Spleen (tissue), 7 donors: ENCODE results near the gene LHFPL3.

Source experiments
- CTCF ChIP-seq, 11 experiments: fragments of 200-600 bp in 7 of 11; fragments of 450-650 bp in 4 of 11; sonication (generic) in 4 of 11; IDR thresholded peaks in 8 of 11; conservative IDR thresholded peaks in 3 of 11; 1 replicate in 7 of 11; 2 replicates in 4 of 11; pipeline versions ENCODE4 v1.4.0 to v1.8.0; 2016 to 2021; ENCODE audit warnings: antibody characterized with exemption in 11 of 11, inconsistent platforms in 4 of 11, mild to moderate bottlenecking in 1 of 11
- POLR2A ChIP-seq, 3 donors: fragments of 450-650 bp; IDR thresholded peaks; one replicate each; pipeline ENCODE4 v1.5.1; 2017; ENCODE audit warnings: antibody characterized with exemption in 3 of 3, mild to moderate bottlenecking in 1 of 3
- POLR2AphosphoS5 ChIP-seq, 3 donors: sonication (generic); formaldehyde crosslinking; IDR thresholded peaks; one replicate each; pipeline ENCODE4 v1.5.1; 2017; ENCODE audit warnings: antibody characterized with exemption in 3 of 3
- donor health status: DM: no; HTN: no; CAD: no; lungs with moderate emphysema.
- donor health status: DM: no; HTN: no; CAD: no.
- donor health status: DM: no; HTN: no; CAD: no.

- TF ChIP-seq CTCF (IDR thresholded peaks at IDR 0.05 in 8 of 11, conservative IDR thresholded peaks at IDR 0.05 in 3 of 11) (no peak), POLR2AphosphoS5 (IDR thresholded peaks at IDR 0.05) (no peak), POLR2A (IDR thresholded peaks at IDR 0.05) (no peak)
These were observed 328.7 kb downstream of the LHFPL3 start for GRCh38 chr7:104657134-104657533.
